GM23338 (cell line): ENCODE results near the gene MFSD11. TPM values are rescaled to one million over a fixed set of nuclear protein-coding genes. Genes with fewer than 3 reads are reported as not detected.

Source experiments
- ZNF114 ChIP-seq: fragments of 250-450 bp; sonication (Bioruptor Pico); IDR thresholded peaks from 2 replicates; pipeline ENCODE4 v1.5.0; 2020; ENCODE audit warnings: mild to moderate bottlenecking, moderate library complexity
- ZNF331 ChIP-seq: fragments of 250-450 bp; sonication (Bioruptor Pico); IDR thresholded peaks from 2 replicates; pipeline ENCODE4 v1.5.0; 2020; ENCODE audit warnings: low read depth, mild to moderate bottlenecking, moderate library complexity
- polyA plus RNA-seq: library from polyadenylated mRNA; unstranded; fragments of >200 nt; fragmentation: Nextera tagmentation; extraction: Ambion mirVana; gene quantifications from 2 replicates; pipeline ENCODE4 v1.2.1, GENCODE V29; 2016
- total RNA-seq: library from RNA; depleted of rRNA; stranded (reverse); fragments of >200 nt; shearing (Covaris generic); gene quantifications from 2 replicates; pipeline ENCODE4 v1.2.3, GENCODE V29; 2014
- TF ChIP-seq, protein P1 (sequence below): fragments of 250-450 bp; sonication (Bioruptor Pico); IDR thresholded peaks from 2 replicates; pipeline ENCODE4 v1.5.0; 2020; ENCODE audit warnings: mild to moderate bottlenecking, moderate library complexity
- TF ChIP-seq, protein P2 (sequence below): IDR thresholded peaks from 2 replicates; pipeline ENCODE4 v1.6.1; 2016; ENCODE audit warnings: antibody characterized with exemption
- TF ChIP-seq, protein P3 (sequence below): IDR thresholded peaks from one replicate; pipeline ENCODE4 v1.6.1; 2018; ENCODE audit warnings: antibody characterized with exemption; ENCODE audit not compliant: unreplicated experiment

MFSD11 gene
- total and polyA plus RNA-seq, 2 experiments from 2014 or later = 10.2 to 35.3 TPM

DNA sequence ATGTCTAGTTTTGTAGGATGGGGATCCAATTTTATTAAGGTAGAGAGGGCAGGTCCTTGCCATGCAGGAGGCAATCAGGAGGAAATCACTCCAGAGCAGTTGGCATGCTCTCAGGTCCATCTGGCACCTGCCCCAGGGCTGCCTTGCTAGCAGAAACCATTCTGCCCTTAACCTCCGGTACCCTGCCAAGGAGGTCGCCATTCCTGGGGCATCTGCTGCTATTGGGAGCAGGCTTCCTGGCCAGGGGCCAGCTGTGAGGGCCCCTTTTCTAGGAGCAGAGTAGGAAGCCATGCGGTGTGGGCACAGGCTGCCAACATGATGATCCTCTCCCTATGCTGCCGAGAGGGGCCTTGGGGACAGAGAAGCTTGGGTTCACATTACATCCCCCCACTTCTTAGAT is 82.6 kb downstream of the MFSD11 start (continued):
- TF ChIP-seq, protein P1, sequence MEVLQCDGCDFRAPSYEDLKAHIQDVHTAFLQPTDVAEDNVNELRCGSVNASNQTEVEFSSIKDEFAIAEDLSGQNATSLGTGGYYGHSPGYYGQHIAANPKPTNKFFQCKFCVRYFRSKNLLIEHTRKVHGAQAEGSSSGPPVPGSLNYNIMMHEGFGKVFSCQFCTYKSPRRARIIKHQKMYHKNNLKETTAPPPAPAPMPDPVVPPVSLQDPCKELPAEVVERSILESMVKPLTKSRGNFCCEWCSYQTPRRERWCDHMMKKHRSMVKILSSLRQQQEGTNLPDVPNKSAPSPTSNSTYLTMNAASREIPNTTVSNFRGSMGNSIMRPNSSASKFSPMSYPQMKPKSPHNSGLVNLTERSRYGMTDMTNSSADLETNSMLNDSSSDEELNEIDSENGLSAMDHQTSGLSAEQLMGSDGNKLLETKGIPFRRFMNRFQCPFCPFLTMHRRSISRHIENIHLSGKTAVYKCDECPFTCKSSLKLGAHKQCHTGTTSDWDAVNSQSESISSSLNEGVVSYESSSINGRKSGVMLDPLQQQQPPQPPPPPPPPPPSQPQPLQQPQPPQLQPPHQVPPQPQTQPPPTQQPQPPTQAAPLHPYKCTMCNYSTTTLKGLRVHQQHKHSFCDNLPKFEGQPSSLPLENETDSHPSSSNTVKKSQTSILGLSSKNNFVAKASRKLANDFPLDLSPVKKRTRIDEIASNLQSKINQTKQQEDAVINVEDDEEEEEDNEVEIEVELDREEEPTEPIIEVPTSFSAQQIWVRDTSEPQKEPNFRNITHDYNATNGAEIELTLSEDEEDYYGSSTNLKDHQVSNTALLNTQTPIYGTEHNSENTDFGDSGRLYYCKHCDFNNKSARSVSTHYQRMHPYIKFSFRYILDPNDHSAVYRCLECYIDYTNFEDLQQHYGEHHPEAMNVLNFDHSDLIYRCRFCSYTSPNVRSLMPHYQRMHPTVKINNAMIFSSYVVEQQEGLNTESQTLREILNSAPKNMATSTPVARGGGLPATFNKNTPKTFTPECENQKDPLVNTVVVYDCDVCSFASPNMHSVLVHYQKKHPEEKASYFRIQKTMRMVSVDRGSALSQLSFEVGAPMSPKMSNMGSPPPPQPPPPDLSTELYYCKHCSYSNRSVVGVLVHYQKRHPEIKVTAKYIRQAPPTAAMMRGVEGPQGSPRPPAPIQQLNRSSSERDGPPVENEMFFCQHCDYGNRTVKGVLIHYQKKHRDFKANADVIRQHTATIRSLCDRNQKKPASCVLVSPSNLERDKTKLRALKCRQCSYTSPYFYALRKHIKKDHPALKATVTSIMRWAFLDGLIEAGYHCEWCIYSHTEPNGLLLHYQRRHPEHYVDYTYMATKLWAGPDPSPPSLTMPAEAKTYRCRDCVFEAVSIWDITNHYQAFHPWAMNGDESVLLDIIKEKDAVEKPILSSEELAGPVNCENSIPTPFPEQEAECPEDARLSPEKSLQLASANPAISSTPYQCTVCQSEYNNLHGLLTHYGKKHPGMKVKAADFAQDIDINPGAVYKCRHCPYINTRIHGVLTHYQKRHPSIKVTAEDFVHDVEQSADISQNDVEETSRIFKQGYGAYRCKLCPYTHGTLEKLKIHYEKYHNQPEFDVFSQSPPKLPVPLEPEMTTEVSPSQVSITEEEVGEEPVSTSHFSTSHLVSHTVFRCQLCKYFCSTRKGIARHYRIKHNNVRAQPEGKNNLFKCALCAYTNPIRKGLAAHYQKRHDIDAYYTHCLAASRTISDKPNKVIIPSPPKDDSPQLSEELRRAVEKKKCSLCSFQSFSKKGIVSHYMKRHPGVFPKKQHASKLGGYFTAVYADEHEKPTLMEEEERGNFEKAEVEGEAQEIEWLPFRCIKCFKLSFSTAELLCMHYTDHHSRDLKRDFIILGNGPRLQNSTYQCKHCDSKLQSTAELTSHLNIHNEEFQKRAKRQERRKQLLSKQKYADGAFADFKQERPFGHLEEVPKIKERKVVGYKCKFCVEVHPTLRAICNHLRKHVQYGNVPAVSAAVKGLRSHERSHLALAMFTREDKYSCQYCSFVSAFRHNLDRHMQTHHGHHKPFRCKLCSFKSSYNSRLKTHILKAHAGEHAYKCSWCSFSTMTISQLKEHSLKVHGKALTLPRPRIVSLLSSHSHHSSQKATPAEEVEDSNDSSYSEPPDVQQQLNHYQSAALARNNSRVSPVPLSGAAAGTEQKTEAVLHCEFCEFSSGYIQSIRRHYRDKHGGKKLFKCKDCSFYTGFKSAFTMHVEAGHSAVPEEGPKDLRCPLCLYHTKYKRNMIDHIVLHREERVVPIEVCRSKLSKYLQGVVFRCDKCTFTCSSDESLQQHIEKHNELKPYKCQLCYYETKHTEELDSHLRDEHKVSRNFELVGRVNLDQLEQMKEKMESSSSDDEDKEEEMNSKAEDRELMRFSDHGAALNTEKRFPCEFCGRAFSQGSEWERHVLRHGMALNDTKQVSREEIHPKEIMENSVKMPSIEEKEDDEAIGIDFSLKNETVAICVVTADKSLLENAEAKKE = no peak
- TF ChIP-seq ZNF331 (CRISPR knock-in tag) (no peak), ZNF114 (CRISPR knock-in tag) (no peak)
- TF ChIP-seq, protein P2, sequence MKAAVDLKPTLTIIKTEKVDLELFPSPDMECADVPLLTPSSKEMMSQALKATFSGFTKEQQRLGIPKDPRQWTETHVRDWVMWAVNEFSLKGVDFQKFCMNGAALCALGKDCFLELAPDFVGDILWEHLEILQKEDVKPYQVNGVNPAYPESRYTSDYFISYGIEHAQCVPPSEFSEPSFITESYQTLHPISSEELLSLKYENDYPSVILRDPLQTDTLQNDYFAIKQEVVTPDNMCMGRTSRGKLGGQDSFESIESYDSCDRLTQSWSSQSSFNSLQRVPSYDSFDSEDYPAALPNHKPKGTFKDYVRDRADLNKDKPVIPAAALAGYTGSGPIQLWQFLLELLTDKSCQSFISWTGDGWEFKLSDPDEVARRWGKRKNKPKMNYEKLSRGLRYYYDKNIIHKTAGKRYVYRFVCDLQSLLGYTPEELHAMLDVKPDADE = no peak
- TF ChIP-seq, protein P3, sequence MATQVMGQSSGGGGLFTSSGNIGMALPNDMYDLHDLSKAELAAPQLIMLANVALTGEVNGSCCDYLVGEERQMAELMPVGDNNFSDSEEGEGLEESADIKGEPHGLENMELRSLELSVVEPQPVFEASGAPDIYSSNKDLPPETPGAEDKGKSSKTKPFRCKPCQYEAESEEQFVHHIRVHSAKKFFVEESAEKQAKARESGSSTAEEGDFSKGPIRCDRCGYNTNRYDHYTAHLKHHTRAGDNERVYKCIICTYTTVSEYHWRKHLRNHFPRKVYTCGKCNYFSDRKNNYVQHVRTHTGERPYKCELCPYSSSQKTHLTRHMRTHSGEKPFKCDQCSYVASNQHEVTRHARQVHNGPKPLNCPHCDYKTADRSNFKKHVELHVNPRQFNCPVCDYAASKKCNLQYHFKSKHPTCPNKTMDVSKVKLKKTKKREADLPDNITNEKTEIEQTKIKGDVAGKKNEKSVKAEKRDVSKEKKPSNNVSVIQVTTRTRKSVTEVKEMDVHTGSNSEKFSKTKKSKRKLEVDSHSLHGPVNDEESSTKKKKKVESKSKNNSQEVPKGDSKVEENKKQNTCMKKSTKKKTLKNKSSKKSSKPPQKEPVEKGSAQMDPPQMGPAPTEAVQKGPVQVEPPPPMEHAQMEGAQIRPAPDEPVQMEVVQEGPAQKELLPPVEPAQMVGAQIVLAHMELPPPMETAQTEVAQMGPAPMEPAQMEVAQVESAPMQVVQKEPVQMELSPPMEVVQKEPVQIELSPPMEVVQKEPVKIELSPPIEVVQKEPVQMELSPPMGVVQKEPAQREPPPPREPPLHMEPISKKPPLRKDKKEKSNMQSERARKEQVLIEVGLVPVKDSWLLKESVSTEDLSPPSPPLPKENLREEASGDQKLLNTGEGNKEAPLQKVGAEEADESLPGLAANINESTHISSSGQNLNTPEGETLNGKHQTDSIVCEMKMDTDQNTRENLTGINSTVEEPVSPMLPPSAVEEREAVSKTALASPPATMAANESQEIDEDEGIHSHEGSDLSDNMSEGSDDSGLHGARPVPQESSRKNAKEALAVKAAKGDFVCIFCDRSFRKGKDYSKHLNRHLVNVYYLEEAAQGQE = no peak
